HEK293T (cell line): ENCODE data around the gene CUX1.

Experiments used
- CTCF ChIA-PET: fragments of 350-600 bp; formaldehyde crosslinking; extraction: SDS; loops from one replicate; lab custom pipeline; 2021; ENCODE audit warnings: antibody characterized with exemption, inconsistent platforms; lab: Yijun Ruan, JAX
- POLR2A ChIA-PET: fragments of 350-600 bp; formaldehyde crosslinking; extraction: SDS; loops from one replicate; lab custom pipeline; 2020; ENCODE audit warnings: antibody characterized with exemption, inconsistent platforms; lab: Yijun Ruan, JAX
- DNase-seq: peaks from one replicate; pipeline ENCODE4 v3.0.0; 2012; ENCODE audit warnings: mixed read lengths; ENCODE audit errors: extremely low spot score
- ARNT ChIP-seq: fragments of 450-650 bp; IDR thresholded peaks from 2 replicates; pipeline ENCODE4 v1.6.1; 2017; ENCODE audit warnings: mild to moderate bottlenecking
- BHLHE40 ChIP-seq: fragments of 450-650 bp; IDR thresholded peaks from 2 replicates; pipeline ENCODE4 v1.6.1; 2016; ENCODE audit warnings: mild to moderate bottlenecking, moderate library complexity, borderline replicate concordance
- CTBP1 ChIP-seq: fragments of 450-650 bp; IDR thresholded peaks from 2 replicates; pipeline ENCODE4 v1.6.1; 2016; ENCODE audit warnings: borderline replicate concordance
- ELF4 ChIP-seq: fragments of 450-650 bp; IDR thresholded peaks from 2 replicates; pipeline ENCODE4 v1.6.1; 2017; ENCODE audit warnings: antibody characterized with exemption
- FOXA1 ChIP-seq: fragments of 450-650 bp; IDR thresholded peaks from 2 replicates; pipeline ENCODE4 v1.6.1; 2016; ENCODE audit warnings: mild to moderate bottlenecking
- FOXK2 ChIP-seq: fragments of 450-650 bp; IDR thresholded peaks from 2 replicates; pipeline ENCODE4 v1.6.1; 2016; ENCODE audit warnings: mild to moderate bottlenecking
- FOXM1 ChIP-seq: fragments of 450-650 bp; IDR thresholded peaks from 2 replicates; pipeline ENCODE4 v1.6.1; 2017; ENCODE audit warnings: mild to moderate bottlenecking, borderline replicate concordance
- HDGF ChIP-seq: fragments of 450-650 bp; IDR thresholded peaks from 2 replicates; pipeline ENCODE4 v1.6.1; 2017; ENCODE audit warnings: antibody characterized with exemption, borderline replicate concordance
- L3MBTL2 ChIP-seq: fragments of 450-650 bp; conservative IDR thresholded peaks from 2 replicates; pipeline ENCODE4 v1.6.1; 2016; ENCODE audit warnings: mild to moderate bottlenecking
- LEF1 ChIP-seq: fragments of 450-650 bp; IDR thresholded peaks from 2 replicates; pipeline ENCODE4 v1.6.1; 2017; ENCODE audit warnings: mild to moderate bottlenecking, borderline replicate concordance
- NFRKB ChIP-seq: fragments of 450-650 bp; IDR thresholded peaks from 2 replicates; pipeline ENCODE4 v1.6.1; 2016; ENCODE audit warnings: mild to moderate bottlenecking, moderate library complexity
- SP1 ChIP-seq: fragments of 450-650 bp; IDR thresholded peaks from 2 replicates; pipeline ENCODE4 v1.6.1; 2017
- SUZ12 ChIP-seq: fragments of 450-650 bp; IDR thresholded peaks from 2 replicates; pipeline ENCODE4 v1.6.1; 2016; ENCODE audit warnings: mild to moderate bottlenecking
- TARDBP ChIP-seq: fragments of 450-650 bp; IDR thresholded peaks from 2 replicates; pipeline ENCODE4 v1.6.1; 2016
- ZNF384 ChIP-seq: fragments of 450-650 bp; IDR thresholded peaks from 2 replicates; pipeline ENCODE4 v1.6.1; 2016
- TF ChIP-seq, protein P1 (sequence below): fragments of 450-650 bp; IDR thresholded peaks from 2 replicates; pipeline ENCODE4 v1.6.1; 2016

Gene CUX1

DNA sequence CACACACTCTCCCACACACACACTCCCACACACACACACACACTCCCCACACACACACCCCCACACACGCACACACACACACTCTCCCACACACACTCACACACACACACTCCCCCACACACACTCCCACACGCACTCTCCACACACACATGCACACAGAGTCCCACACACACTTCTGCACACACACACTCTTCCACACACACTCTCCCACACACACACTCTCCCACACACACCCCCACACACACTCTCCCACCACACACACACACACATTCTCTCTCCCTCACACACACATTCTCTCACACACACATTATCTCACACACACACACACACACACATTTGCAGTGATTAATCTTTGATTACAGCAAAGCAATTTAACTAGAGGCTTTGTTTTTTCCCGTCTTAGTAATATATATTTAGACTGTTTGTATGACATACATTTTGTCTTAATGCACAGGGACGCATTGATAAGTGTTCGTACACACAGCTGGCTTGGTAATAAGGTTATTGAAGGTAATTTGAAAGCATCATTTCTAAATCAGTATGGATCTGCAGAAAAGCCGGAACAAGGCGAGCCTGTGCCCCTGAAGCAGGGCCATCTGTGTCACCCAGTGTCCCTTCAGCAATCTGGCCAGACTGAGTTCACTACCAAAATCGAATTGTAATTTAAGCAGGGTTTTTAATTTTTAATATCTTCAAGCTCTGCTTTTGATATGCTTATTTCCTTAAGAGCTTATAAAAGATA is 399.3 kb downstream of the CUX1 start:
- DNase-seq: no peak
- POLR2A ChIA-PET: no interaction called here
- no peak for TF ChIP-seq FOXA1
- TF ChIP-seq NFRKB: no peak
- TF ChIP-seq ARNT: no peak
- TF ChIP-seq BHLHE40: no peak
- TF ChIP-seq FOXK2: no peak
- TF ChIP-seq LEF1: no peak
- TF ChIP-seq FOXM1: no peak
- no peak for TF ChIP-seq L3MBTL2
- no peak for TF ChIP-seq HDGF
- no peak for TF ChIP-seq TARDBP
- no peak for TF ChIP-seq SUZ12

DNA sequence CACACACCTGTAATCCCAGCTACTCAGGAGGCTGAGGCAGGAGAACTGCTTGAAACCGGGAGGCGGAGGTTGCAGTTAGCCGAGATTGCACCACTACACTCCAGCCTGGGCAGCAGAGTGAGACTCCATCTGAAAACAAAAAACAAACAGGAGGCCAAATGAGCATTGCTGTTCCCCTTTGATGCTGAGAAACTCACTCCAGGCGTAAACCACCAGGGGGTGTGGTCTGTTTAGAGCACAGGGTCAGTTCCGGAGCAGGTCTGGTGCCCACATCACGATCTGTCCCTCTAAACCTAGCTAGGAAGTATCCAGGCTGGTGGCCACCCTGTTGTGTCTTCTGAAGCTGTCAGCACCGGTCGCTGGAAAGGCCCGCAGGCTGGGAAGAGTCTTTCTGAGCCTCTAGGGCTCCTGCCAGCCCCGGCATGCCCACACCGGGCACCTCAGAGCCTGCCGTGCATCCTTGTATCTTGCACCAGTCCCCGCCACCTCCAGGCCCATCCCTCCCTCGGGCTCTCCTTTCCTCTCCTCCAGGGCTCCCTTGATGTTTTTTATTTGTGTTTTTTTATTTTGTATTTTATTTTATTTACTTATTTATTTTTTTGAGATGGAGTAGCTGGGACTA is 402.9 kb downstream of the CUX1 start:
- no peak for DNase-seq
- ChIA-PET CTCF (no interaction called here), POLR2A (no interaction called here)
- TF ChIP-seq LEF1: no peak
- no peak for TF ChIP-seq FOXM1
- no peak for TF ChIP-seq TARDBP
- no peak for TF ChIP-seq SUZ12
- TF ChIP-seq NFRKB: no peak
- TF ChIP-seq ARNT: no peak
- TF ChIP-seq ZNF384: no peak
- TF ChIP-seq L3MBTL2: no peak
- TF ChIP-seq FOXK2: no peak
- no peak for TF ChIP-seq ELF4
- no peak for TF ChIP-seq BHLHE40
- TF ChIP-seq CTBP1: no peak
- TF ChIP-seq, protein P1, sequence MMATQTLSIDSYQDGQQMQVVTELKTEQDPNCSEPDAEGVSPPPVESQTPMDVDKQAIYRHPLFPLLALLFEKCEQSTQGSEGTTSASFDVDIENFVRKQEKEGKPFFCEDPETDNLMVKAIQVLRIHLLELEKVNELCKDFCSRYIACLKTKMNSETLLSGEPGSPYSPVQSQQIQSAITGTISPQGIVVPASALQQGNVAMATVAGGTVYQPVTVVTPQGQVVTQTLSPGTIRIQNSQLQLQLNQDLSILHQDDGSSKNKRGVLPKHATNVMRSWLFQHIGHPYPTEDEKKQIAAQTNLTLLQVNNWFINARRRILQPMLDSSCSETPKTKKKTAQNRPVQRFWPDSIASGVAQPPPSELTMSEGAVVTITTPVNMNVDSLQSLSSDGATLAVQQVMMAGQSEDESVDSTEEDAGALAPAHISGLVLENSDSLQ: no peak
- no peak for TF ChIP-seq FOXA1
- no peak for TF ChIP-seq SP1

More for the DNA sequence above, 399.3 kb downstream of the CUX1 start:
- CTCF ChIA-PET: no interaction called here

DNA sequence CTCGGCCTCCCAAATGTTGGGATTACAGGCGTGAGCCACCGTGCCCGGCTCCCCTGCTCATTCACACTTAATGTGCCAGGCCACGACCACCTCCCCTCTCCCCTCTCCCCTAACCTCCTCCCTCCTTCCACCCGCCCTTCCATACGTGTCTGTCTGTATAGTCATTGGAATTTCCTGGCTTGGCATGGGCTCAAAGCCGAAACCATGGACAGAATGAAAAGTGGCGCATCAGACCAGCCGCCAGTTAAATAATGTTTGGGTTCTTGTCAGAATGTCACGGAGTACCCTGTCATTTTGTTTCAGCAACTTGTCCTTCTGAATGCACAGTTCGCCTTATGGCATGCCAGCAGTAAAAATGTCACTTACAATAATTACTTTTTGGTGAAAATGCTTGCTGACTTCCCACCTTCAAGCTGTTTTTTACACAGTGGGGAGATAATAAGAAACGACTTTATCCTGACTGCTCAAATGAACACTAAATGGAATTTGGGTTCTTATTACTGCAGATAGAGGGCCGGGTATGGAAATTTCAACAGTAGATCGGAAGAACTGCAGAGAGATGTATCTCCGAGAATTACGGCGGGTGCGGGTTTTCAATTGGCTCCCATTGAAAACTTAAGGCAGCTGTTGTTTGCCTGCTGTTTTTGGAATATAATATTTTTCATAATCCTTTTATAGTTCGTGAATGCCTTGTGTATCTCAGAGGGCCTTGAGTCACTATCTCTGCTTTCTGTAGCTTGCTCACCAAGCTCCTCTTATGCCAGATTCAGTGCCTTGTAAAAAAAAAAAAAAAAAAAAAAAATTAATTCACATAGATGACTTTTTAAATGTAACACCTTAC is 403.8 kb downstream of the CUX1 start:
- DNase-seq: no peak
- CTCF ChIA-PET: no interaction called here
- no peak for TF ChIP-seq FOXA1
- no peak for TF ChIP-seq TARDBP
- TF ChIP-seq LEF1: no peak
- TF ChIP-seq ZNF384: no peak
- no peak for TF ChIP-seq FOXK2
- TF ChIP-seq L3MBTL2: no peak
- TF ChIP-seq BHLHE40: no peak
- POLR2A ChIA-PET: no interaction called here

DNA sequence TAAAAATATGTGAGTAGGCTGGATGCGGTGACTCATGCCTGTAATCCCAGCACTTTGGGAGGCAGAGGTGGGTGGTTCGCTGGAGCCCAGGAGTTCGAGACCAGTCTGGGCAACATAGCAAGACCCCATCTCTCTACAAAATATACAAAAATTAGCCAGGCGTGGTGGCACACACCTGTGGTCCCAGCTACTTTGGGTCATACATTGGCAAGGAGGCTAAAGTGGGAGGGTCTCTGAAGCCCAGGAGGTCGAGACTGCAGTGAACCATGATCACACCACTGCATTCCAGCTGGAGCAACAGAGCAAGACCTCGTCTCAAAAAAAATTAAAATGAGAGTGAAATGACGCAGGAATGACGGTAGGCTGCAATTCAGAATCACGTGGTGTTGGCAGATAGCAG is 404.5 kb downstream of the CUX1 start:
- CTCF ChIA-PET: no interaction called here
- DNase-seq: no peak
- POLR2A ChIA-PET: no interaction called here
- TF ChIP-seq FOXA1 (no peak), BHLHE40 (no peak), SP1 (no peak), ARNT (no peak), CTBP1 (no peak), HDGF (no peak), NFRKB (no peak), TARDBP (no peak), FOXK2 (no peak), SUZ12 (no peak), FOXM1 (no peak), L3MBTL2 (no peak), LEF1 (no peak), ZNF384 (no peak), ELF4 (no peak)
- TF ChIP-seq, protein P1: no peak

DNA sequence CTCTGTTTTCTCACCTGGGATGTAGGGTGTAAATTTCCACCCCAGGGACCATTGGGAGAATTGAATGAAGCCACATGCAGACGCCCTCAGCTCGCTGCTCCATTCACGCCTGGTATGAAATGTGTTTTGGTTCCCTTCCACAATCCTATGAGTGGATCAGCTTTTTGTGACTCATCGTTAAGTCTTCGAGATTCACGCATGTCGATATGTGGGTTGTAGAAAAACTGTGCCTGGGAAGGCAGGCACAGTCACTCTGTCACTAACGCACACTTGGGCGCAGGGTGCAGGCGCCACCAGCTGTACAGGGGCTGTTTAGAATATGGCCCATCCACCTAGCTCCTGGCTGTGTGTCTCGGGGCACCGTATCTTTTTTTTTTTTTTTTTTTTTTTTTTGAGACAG is 405.0 kb downstream of the CUX1 start:
- TF ChIP-seq, protein P1: no peak
- TF ChIP-seq CTBP1 (no peak), FOXK2 (no peak)
- ChIA-PET CTCF (no interaction called here), POLR2A (no interaction called here)
- no peak for DNase-seq

DNA sequence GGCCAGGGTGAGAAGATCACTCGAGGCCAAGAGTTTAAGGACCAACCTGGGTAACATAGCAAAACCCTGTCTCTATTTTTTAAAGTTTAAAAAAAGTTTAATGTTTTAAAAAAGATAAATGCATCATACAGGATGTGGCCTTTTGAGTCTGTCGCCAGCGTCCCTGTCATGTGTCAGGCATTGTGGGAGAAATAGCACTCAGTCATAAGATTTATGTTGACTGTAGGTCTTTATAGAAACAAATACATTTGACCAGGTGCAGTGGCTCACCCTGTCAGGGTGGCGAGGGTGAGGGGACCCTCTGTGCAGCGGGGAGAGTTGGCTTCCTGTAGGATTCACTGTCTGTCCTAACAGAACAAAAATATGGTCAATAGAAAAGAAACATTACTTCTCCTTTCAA is 405.8 kb downstream of the CUX1 start:
- ChIA-PET POLR2A (no interaction called here), CTCF (no interaction called here)
- TF ChIP-seq FOXK2 (no peak), ZNF384 (no peak), ELF4 (no peak), HDGF (no peak), TARDBP (no peak), FOXM1 (no peak), LEF1 (no peak), NFRKB (no peak), FOXA1 (no peak), SUZ12 (no peak), CTBP1 (no peak), BHLHE40 (no peak), SP1 (no peak), ARNT (no peak), L3MBTL2 (no peak)
- TF ChIP-seq, protein P1: no peak
- no peak for DNase-seq
